Mammary epithelial cell (primary cell): ENCODE results near the gene IFI27.

ENCODE experiments used
- CTCF ChIP-seq, 2 donors: IDR thresholded peaks in 1 of 2; conservative IDR thresholded peaks in 1 of 2; 2 replicates each; pipeline ENCODE4 v1.5.1; 2011 to 2012; ENCODE audit warnings: inconsistent platforms in 2 of 2, low read length in 2 of 2, mild to moderate bottlenecking in 2 of 2, control low read depth in 1 of 2, low read depth in 1 of 2; ENCODE audit not compliant: insufficient read depth in 1 of 2; ENCODE audit errors: extremely low read depth in 1 of 2
- EZH2 ChIP-seq: IDR thresholded peaks from 2 replicates; pipeline ENCODE4 v1.6.1; 2012; ENCODE audit warnings: low read length, inconsistent platforms, borderline replicate concordance

- TF ChIP-seq CTCF (conservative IDR thresholded peaks at IDR 0.05 in 1 of 2, IDR thresholded peaks at IDR 0.05 in 1 of 2; ENCODE audit: extremely low read depth in 1 of 2, insufficient read depth in 1 of 2, low read depth in 1 of 2, low read length in 2 of 2) = no peak
- TF ChIP-seq EZH2 = no peak
These were observed 12.8 kb downstream of the IFI27 start for GRCh38 chr14:94123296-94123695.
